Measurements from ENCODE around the gene JUN.

DNA sequence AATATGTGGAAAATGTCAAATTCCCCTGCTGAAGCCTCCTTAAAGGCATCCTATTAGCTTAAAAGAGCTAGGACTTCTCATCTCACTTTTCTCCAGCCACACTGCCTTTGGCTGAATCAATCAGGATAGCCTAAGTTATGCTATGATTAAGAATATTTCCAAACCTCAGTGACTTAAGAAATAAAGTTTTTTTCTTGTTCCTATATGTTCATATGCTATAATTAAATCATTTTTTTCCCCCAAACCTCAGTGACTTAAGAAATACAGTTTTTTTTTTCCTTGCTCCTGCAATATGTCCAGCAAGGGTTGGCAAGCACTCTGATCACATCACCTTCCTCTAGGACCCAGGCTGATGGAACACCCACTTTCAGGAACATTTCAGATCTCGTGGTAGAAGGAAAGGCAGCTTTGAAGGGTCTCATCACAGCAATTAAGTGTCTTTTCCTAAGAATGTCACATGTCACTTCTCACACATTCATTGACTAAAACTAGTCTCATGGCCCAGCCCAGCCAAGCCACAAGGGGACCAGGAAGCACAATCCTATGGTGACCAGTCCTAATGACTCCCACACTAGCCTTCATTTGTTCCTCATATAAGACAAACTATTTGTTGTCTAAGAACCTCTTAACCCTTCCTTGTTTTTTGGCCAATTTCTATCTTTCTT is 6.3 kb upstream of the JUN start:
- TF ChIP-seq, protein P1, sequence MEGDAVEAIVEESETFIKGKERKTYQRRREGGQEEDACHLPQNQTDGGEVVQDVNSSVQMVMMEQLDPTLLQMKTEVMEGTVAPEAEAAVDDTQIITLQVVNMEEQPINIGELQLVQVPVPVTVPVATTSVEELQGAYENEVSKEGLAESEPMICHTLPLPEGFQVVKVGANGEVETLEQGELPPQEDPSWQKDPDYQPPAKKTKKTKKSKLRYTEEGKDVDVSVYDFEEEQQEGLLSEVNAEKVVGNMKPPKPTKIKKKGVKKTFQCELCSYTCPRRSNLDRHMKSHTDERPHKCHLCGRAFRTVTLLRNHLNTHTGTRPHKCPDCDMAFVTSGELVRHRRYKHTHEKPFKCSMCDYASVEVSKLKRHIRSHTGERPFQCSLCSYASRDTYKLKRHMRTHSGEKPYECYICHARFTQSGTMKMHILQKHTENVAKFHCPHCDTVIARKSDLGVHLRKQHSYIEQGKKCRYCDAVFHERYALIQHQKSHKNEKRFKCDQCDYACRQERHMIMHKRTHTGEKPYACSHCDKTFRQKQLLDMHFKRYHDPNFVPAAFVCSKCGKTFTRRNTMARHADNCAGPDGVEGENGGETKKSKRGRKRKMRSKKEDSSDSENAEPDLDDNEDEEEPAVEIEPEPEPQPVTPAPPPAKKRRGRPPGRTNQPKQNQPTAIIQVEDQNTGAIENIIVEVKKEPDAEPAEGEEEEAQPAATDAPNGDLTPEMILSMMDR (conservative IDR thresholded peaks at IDR 0.05 in 1 of 2, IDR thresholded peaks at IDR 0.05 in 1 of 2; ENCODE audit: extremely low read depth in 1 of 2, insufficient read depth in 1 of 2, low read depth in 1 of 2, low read length in 2 of 2), result no peak
- TF ChIP-seq EZH2 (IDR thresholded peaks at IDR 0.05; ENCODE audit: borderline replicate concordance, low read length), result no peak
